Astrocyte (in vitro differentiated cells and primary cell): ENCODE measurements around the gene EGLN2. TPM values are rescaled to one million over a fixed set of nuclear protein-coding genes. Genes with fewer than 3 reads are reported as not detected.

Source experiments
- DNase-seq: peaks from one replicate; pipeline ENCODE4 v3.0.0-alpha.2; 2010; ENCODE audit warnings: low read depth
- FAIRE-seq: peaks from 2 replicates; lab custom pipeline; 2011; peaks lifted over from hg19 to GRCh38; lab: Jason Lieb, UNC
- H2AFZ ChIP-seq: 2 replicates; pipeline ENCODE4 v1.6.0; 2012; ENCODE audit warnings: low read depth, low read length, inconsistent platforms
- H3K27ac ChIP-seq: 2 replicates; pipeline ENCODE4 v1.5.1; 2011; ENCODE audit warnings: low read depth, low read length, inconsistent platforms
- H3K27me3 ChIP-seq: 2 replicates; pipeline ENCODE4 v1.6.0; 2011; ENCODE audit warnings: low read length, inconsistent platforms; ENCODE audit not compliant: insufficient read depth
- H3K36me3 ChIP-seq: 2 replicates; pipeline ENCODE4 v1.5.1; 2011; ENCODE audit warnings: low read length, inconsistent platforms; ENCODE audit not compliant: insufficient read depth
- H3K4me1 ChIP-seq: 2 replicates; pipeline ENCODE4 v1.5.1; 2011; ENCODE audit warnings: low read length, inconsistent platforms; ENCODE audit not compliant: insufficient read depth
- H3K4me2 ChIP-seq: 2 replicates; pipeline ENCODE4 v1.6.0; 2012; ENCODE audit warnings: low read length, inconsistent platforms
- H3K4me3 ChIP-seq: 2 replicates; pipeline ENCODE4 v1.5.1; 2011; ENCODE audit warnings: low read depth, mild to moderate bottlenecking, low read length, inconsistent platforms; ENCODE audit not compliant: insufficient read depth
- H3K79me2 ChIP-seq: 2 replicates; pipeline ENCODE4 v1.6.0; 2012; ENCODE audit warnings: mild to moderate bottlenecking, low read length, inconsistent platforms; ENCODE audit not compliant: insufficient read depth
- H3K9ac ChIP-seq: 2 replicates; pipeline ENCODE4 v1.6.0; 2012; ENCODE audit warnings: mild to moderate bottlenecking, low read length, inconsistent platforms
- H3K9me3 ChIP-seq: 2 replicates; pipeline ENCODE4 v1.5.1; 2012; ENCODE audit warnings: low read depth, mild to moderate bottlenecking, low read length, inconsistent platforms; ENCODE audit not compliant: insufficient read depth
- H4K20me1 ChIP-seq: 2 replicates; pipeline ENCODE4 v1.6.0; 2012; ENCODE audit warnings: low read length, inconsistent platforms; ENCODE audit not compliant: insufficient read depth
- H3K27ac Mint-ChIP-seq: one replicate; pipeline ENCODE4 v1.8.0; 2021; ENCODE audit warnings: mild to moderate bottlenecking, mixed read lengths; ENCODE audit not compliant: unreplicated experiment
- H3K27me3 Mint-ChIP-seq: one replicate; pipeline ENCODE4 v1.8.0; 2021; ENCODE audit warnings: low read depth, mixed read lengths; ENCODE audit not compliant: unreplicated experiment
- H3K36me3 Mint-ChIP-seq: one replicate; pipeline ENCODE4 v1.8.0; 2021; ENCODE audit warnings: low read depth, mixed read lengths; ENCODE audit not compliant: unreplicated experiment
- H3K4me1 Mint-ChIP-seq: one replicate; pipeline ENCODE4 v1.8.0; 2021; ENCODE audit warnings: low read depth, mixed read lengths; ENCODE audit not compliant: unreplicated experiment
- H3K4me3 Mint-ChIP-seq: one replicate; pipeline ENCODE4 v1.8.0; 2021; ENCODE audit warnings: mild to moderate bottlenecking, moderate library complexity, mixed read lengths; ENCODE audit not compliant: unreplicated experiment
- H3K9me3 Mint-ChIP-seq: one replicate; pipeline ENCODE4 v1.8.0; 2021; ENCODE audit warnings: mild to moderate bottlenecking, mixed read lengths; ENCODE audit not compliant: unreplicated experiment
- EZH2 ChIP-seq: IDR thresholded peaks from 2 replicates; pipeline ENCODE4 v1.6.1; 2012; ENCODE audit warnings: mild to moderate bottlenecking, low read length, inconsistent platforms; ENCODE audit not compliant: insufficient read depth
- total RNA-seq: library from RNA; stranded (reverse); gene quantifications from 2 replicates; pipeline ENCODE4 v1.2.1, GENCODE V29; 2021
- TF ChIP-seq, protein P1 (sequence below): IDR thresholded peaks from 2 replicates; pipeline ENCODE4 v1.5.1; 2011; ENCODE audit warnings: low read depth, mild to moderate bottlenecking, inconsistent platforms, low read length, moderate library complexity; ENCODE audit not compliant: insufficient read depth

Gene EGLN2
- total RNA-seq, 1 donor from 2014 or later = 84.6 TPM

DNA sequence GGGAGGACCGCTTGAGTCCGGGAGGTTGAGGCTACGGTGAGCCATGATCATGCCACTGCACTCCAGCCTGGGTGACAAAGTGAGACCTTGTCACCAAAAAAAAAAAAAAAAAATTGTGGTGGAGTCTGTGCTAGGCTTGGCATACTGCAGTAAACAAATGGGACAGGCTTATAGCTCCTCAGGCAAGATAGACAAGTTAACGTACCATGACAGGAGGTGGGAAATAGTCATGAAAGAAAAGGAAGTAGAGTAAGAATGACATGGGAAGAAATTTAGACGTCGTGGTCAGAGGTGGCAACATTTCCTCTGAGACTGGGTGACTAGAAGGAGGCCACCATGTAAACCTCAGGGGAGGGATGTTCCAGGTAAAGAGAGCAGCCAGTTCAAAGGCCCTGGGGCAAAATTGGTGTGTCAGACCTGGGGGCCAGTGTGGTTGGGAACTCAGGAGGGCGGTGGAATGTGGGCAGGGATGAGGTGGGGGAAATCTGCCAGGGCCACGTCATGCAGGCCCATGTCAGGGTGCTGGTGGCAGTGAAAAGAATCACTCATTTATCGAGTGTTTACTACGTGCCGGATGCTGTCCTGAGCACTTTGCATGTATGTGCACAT, 42.4 kb upstream of the EGLN2 start:
- H3K9ac ChIP-seq = no peak overlapping the region
- H3K27me3 Mint-ChIP-seq = no peaks in the 10 kb centered on the region
- no peak overlapping the region for H2AFZ ChIP-seq
- no peak overlapping the region for H3K27ac ChIP-seq
- H3K4me3 ChIP-seq = no peak overlapping the region
- FAIRE-seq = no peak
- no peaks in the 10 kb centered on the region for H3K27me3 ChIP-seq
- peak overlapping the region; percentile 43 for H3K4me2 ChIP-seq
- DNase-seq = no peak
- H3K9me3 Mint-ChIP-seq = no peaks in the 10 kb centered on the region
- H3K4me1 Mint-ChIP-seq = peaks cover 22% of the 10 kb centered on the region
- peaks cover 65% of the 10 kb centered on the region for H4K20me1 ChIP-seq
- H3K4me3 Mint-ChIP-seq = peak overlapping the region; percentile 50
- peaks cover 14% of the 10 kb centered on the region for H3K4me1 ChIP-seq
- H3K36me3 Mint-ChIP-seq = peaks cover 26% of the 10 kb centered on the region
- H3K79me2 ChIP-seq = peaks cover 90% of the 10 kb centered on the region
- peaks cover 27% of the 10 kb centered on the region for H3K36me3 ChIP-seq
- H3K9me3 ChIP-seq = no peaks in the 10 kb centered on the region
- no peak for TF ChIP-seq EZH2
- TF ChIP-seq, protein P1, sequence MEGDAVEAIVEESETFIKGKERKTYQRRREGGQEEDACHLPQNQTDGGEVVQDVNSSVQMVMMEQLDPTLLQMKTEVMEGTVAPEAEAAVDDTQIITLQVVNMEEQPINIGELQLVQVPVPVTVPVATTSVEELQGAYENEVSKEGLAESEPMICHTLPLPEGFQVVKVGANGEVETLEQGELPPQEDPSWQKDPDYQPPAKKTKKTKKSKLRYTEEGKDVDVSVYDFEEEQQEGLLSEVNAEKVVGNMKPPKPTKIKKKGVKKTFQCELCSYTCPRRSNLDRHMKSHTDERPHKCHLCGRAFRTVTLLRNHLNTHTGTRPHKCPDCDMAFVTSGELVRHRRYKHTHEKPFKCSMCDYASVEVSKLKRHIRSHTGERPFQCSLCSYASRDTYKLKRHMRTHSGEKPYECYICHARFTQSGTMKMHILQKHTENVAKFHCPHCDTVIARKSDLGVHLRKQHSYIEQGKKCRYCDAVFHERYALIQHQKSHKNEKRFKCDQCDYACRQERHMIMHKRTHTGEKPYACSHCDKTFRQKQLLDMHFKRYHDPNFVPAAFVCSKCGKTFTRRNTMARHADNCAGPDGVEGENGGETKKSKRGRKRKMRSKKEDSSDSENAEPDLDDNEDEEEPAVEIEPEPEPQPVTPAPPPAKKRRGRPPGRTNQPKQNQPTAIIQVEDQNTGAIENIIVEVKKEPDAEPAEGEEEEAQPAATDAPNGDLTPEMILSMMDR = no peak
- no peak overlapping the region for H3K27ac Mint-ChIP-seq

DNA sequence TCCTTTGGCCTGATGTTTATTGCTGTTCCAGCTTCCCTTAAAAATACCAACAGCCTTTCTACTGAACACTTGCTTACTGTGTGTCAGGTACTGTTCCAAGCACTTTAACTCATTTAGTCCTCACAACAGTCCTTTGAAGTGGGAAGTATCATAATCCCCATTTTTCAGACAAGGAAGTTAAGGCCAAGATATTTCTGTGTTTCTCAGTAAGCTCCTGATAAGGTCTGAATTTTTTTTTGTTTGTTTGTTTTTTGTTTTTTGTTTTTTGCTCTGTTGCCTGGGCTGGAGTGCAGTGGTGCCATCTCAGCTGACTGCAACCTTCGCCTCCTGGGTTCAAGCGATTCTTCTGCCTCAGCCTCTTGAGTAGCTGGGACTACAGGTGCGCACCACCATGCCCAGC, 40.5 kb upstream of the EGLN2 start:
- Mint-ChIP-seq H3K4me3 (no peak overlapping the region), H3K4me1 (peaks cover 15% of the 10 kb centered on the region), H3K36me3 (peaks cover 31% of the 10 kb centered on the region), H3K27ac (no peak overlapping the region), H3K27me3 (no peaks in the 10 kb centered on the region), H3K9me3 (no peaks in the 10 kb centered on the region)
- H3K9ac ChIP-seq = no peak overlapping the region
- H3K4me1 ChIP-seq = peaks cover 17% of the 10 kb centered on the region
- no peak for TF ChIP-seq EZH2
- H3K4me2 ChIP-seq = no peak overlapping the region
- peaks cover 84% of the 10 kb centered on the region for H3K79me2 ChIP-seq
- H3K27me3 ChIP-seq = no peaks in the 10 kb centered on the region
- peaks cover 41% of the 10 kb centered on the region for H3K36me3 ChIP-seq
- peaks cover 84% of the 10 kb centered on the region for H4K20me1 ChIP-seq
- DNase-seq = no peak
- no peak overlapping the region for H2AFZ ChIP-seq
- no peak overlapping the region for H3K4me3 ChIP-seq
- H3K27ac ChIP-seq = no peak overlapping the region
- FAIRE-seq = no peak
- no peaks in the 10 kb centered on the region for H3K9me3 ChIP-seq

DNA sequence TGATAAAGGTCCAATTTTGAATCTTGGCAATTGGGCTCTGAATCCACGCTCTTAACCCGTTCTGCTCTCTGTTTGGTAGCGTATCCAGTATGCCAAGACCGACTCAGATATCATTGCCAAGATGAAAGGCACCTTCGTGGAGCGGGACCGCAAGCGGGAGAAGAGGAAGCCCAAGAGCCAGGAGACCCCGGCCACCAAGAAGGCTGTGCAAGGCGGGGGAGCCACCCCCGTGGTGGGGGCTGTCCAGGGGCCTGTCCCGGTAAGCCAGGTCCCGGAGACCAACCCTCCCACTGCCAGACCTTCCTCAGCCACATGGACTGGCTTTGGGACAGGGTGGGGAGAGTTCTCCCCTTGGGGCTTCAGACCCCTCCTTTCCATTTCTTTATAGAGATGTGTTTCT, 39.6 kb upstream of the EGLN2 start:
- peaks cover 15% of the 10 kb centered on the region for H3K4me1 ChIP-seq
- H3K79me2 ChIP-seq = peaks cover 79% of the 10 kb centered on the region
- Mint-ChIP-seq H3K4me1 (peaks cover 16% of the 10 kb centered on the region), H3K9me3 (no peaks in the 10 kb centered on the region), H3K36me3 (peaks cover 37% of the 10 kb centered on the region), H3K27me3 (no peaks in the 10 kb centered on the region), H3K4me3 (no peak overlapping the region), H3K27ac (no peak overlapping the region)
- TF ChIP-seq, protein P1 = no peak
- no peak for TF ChIP-seq EZH2
- no peak overlapping the region for H3K9ac ChIP-seq
- no peaks in the 10 kb centered on the region for H3K9me3 ChIP-seq
- peaks cover 49% of the 10 kb centered on the region for H3K36me3 ChIP-seq
- H3K27ac ChIP-seq = no peak overlapping the region
- H3K4me2 ChIP-seq = no peak overlapping the region
- DNase-seq (no peak), FAIRE-seq (no peak)
- H4K20me1 ChIP-seq = peaks cover 89% of the 10 kb centered on the region
- H3K4me3 ChIP-seq = no peak overlapping the region
- H3K27me3 ChIP-seq = no peaks in the 10 kb centered on the region
- no peak overlapping the region for H2AFZ ChIP-seq
